Gastroesophageal sphincter (tissue), 3 donors: ENCODE measurements around the gene EPHA2.

ENCODE experiments used
- EP300 ChIP-seq: sonication (generic); formaldehyde crosslinking; IDR thresholded peaks from one replicate; pipeline ENCODE4 v1.6.1; 2017; ENCODE audit warnings: antibody characterized with exemption, mild to moderate bottlenecking
- POLR2A ChIP-seq, 2 donors: fragments of 450-650 bp; IDR thresholded peaks; one replicate each; pipeline ENCODE4 v1.6.1; 2017; ENCODE audit warnings: antibody characterized with exemption in 2 of 2, mild to moderate bottlenecking in 2 of 2, moderate library complexity in 1 of 2
- POLR2AphosphoS5 ChIP-seq: sonication (generic); formaldehyde crosslinking; IDR thresholded peaks from one replicate; pipeline ENCODE4 v1.6.1; 2017; ENCODE audit warnings: antibody characterized with exemption
- TF ChIP-seq, protein P1 (sequence below), 4 experiments: fragments of 200-600 bp in 2 of 4; fragments of 450-650 bp in 2 of 4; sonication (generic) in 1 of 4; IDR thresholded peaks; one replicate each; pipeline ENCODE4 v1.5.1; 2017 to 2019; ENCODE audit warnings: antibody characterized with exemption in 4 of 4, mild to moderate bottlenecking in 2 of 4, moderate library complexity in 2 of 4

DNA sequence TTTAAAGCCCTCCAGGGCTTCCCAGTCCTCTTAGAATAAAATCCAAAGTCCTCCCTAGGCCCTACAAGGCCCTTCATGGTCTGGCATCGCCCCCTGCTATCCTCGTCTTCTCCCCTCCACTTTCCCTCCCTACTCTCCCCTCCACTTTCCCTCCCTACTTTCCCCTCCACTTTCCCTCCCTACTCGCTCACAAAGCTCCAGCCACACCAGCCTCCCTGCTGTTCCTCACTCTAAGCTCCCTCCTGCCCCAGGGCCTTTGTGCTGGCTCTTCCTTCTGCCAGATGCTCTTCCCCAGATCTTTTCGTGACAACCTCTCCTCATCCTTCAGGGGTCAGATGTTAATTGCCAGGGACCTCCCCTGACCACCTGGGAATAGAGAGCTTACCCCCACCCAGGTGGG, 43.8 kb upstream of the EPHA2 start:
- TF ChIP-seq, protein P1, sequence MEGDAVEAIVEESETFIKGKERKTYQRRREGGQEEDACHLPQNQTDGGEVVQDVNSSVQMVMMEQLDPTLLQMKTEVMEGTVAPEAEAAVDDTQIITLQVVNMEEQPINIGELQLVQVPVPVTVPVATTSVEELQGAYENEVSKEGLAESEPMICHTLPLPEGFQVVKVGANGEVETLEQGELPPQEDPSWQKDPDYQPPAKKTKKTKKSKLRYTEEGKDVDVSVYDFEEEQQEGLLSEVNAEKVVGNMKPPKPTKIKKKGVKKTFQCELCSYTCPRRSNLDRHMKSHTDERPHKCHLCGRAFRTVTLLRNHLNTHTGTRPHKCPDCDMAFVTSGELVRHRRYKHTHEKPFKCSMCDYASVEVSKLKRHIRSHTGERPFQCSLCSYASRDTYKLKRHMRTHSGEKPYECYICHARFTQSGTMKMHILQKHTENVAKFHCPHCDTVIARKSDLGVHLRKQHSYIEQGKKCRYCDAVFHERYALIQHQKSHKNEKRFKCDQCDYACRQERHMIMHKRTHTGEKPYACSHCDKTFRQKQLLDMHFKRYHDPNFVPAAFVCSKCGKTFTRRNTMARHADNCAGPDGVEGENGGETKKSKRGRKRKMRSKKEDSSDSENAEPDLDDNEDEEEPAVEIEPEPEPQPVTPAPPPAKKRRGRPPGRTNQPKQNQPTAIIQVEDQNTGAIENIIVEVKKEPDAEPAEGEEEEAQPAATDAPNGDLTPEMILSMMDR (IDR thresholded peaks at IDR 0.05): no peak
- no peak for TF ChIP-seq POLR2A (IDR thresholded peaks at IDR 0.05)
- TF ChIP-seq EP300: no peak
- no peak for TF ChIP-seq POLR2AphosphoS5
